Smooth muscle cell (in vitro differentiated cells): Measurements from ENCODE around the gene L3MBTL3. TPM values are rescaled to one million over a fixed set of nuclear protein-coding genes. Genes with fewer than 3 reads are reported as not detected.

Experiments
- DNase-seq: peaks from one replicate; lab custom pipeline; 2025; ENCODE audit not compliant: unreplicated experiment; lab: John Stamatoyannopoulos, UW
- H2AFZ ChIP-seq: fragments of 200-600 bp; sonication (generic); 2 replicates; pipeline ENCODE4 v1.6.0; 2016; ENCODE audit warnings: antibody characterized with exemption, low read depth, mild to moderate bottlenecking
- H3F3A ChIP-seq: fragments of 200-600 bp; sonication (generic); 2 replicates; pipeline ENCODE4 v1.6.0; 2017; ENCODE audit warnings: antibody characterized with exemption, low read depth
- H3K27ac ChIP-seq: fragments of 200-600 bp; sonication (generic); 2 replicates; pipeline ENCODE4 v1.5.1; 2016; ENCODE audit warnings: low read depth, mild to moderate bottlenecking
- H3K27me3 ChIP-seq: fragments of 200-600 bp; sonication (generic); 2 replicates; pipeline ENCODE4 v1.6.1; 2016; ENCODE audit warnings: low read depth, mild to moderate bottlenecking
- H3K36me3 ChIP-seq: fragments of 200-600 bp; sonication (generic); 2 replicates; pipeline ENCODE4 v1.5.1; 2016; ENCODE audit warnings: low read depth
- H3K4me1 ChIP-seq: fragments of 200-600 bp; sonication (generic); 2 replicates; pipeline ENCODE4 v1.5.1; 2016; ENCODE audit warnings: low read depth
- H3K4me2 ChIP-seq: fragments of 200-600 bp; sonication (generic); 2 replicates; pipeline ENCODE4 v1.6.0; 2016; ENCODE audit warnings: mild to moderate bottlenecking
- H3K4me3 ChIP-seq: fragments of 200-600 bp; sonication (generic); 2 replicates; pipeline ENCODE4 v1.5.1; 2016; ENCODE audit warnings: mild to moderate bottlenecking
- H3K79me2 ChIP-seq: fragments of 200-600 bp; sonication (generic); 2 replicates; pipeline ENCODE4 v1.6.0; 2016; ENCODE audit warnings: low read depth, mild to moderate bottlenecking
- H3K9ac ChIP-seq: fragments of 200-600 bp; sonication (generic); 2 replicates; pipeline ENCODE4 v1.6.0; 2016; ENCODE audit warnings: low read depth
- H3K9me3 ChIP-seq: fragments of 200-600 bp; sonication (generic); replicated peaks from 2 replicates; pipeline ENCODE4 v1.5.1; 2016; ENCODE audit warnings: low read depth
- H4K20me1 ChIP-seq: fragments of 200-600 bp; sonication (generic); 2 replicates; pipeline ENCODE4 v1.6.0; 2016; ENCODE audit warnings: low read depth
- WGBS: methylation state at CpG from one replicate; pipeline ENCODE4 v1.1.7; 2016; ENCODE audit warnings: low lambda C conversion rate; 5-methylcytosine and 5-hydroxymethylcytosine counted together
- polyA plus RNA-seq: library from polyadenylated mRNA; unstranded; fragments of >200 nt; fragmentation: Nextera tagmentation; extraction: Ambion mirVana; gene quantifications from 2 replicates; pipeline ENCODE4 v1.2.1, GENCODE V29; 2016
- total RNA-seq: library from RNA; depleted of rRNA; stranded (reverse); fragments of >200 nt; gene quantifications from 2 replicates; pipeline ENCODE4 v1.2.3, GENCODE V29; 2014
- TF ChIP-seq, protein P1 (sequence below): fragments of 200-600 bp; sonication (generic); IDR thresholded peaks from 2 replicates; pipeline ENCODE4 v1.5.1; 2017; ENCODE audit warnings: borderline replicate concordance, mild to moderate bottlenecking, antibody characterized with exemption; ENCODE audit not compliant: insufficient read depth, poor library complexity, severe bottlenecking

The L3MBTL3 gene
- total and polyA plus RNA-seq, 2 experiments from 2014 or later, result 5.4 to 14.2 TPM

DNA sequence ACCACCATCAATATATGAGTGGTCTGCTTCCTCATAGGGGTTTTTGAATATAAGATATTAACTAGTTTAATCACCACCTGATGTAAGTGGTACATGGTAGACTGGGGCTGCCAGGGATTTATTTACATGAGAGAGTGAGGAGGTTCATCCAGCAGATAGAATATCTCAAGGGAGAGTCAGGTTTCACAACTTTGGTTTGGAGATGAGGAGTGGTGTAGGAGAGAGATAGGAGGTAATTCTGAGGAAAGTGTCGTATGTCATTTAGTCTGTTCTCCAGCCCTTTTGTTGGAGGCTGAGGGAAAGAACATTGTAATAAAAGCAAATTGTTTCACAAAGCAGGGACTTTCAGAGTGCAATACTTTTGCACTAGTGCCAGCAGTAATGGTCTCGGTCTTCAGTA is 16.8 kb downstream of the L3MBTL3 start:
- WGBS, result 66% methylated on average over 2 of the region's 2 CpGs
- Histone ChIP-seq H4K20me1 (peaks cover 61% of the 10 kb centered on the region), H3K79me2 (peaks cover 20% of the 10 kb centered on the region), H3K9ac (no peak overlapping the region), H3F3A (peaks cover 17% of the 10 kb centered on the region), H3K27me3 (no peaks in the 10 kb centered on the region), H3K4me2 (peak overlapping the region; percentile 68), H3K4me1 (peaks cover 12% of the 10 kb centered on the region), H3K36me3 (no peaks in the 10 kb centered on the region), H3K9me3 (no peaks in the 10 kb centered on the region), H3K4me3 (no peak overlapping the region), H3K27ac (peak overlapping the region; percentile 80), H2AFZ (no peak overlapping the region)
- TF ChIP-seq, protein P1, sequence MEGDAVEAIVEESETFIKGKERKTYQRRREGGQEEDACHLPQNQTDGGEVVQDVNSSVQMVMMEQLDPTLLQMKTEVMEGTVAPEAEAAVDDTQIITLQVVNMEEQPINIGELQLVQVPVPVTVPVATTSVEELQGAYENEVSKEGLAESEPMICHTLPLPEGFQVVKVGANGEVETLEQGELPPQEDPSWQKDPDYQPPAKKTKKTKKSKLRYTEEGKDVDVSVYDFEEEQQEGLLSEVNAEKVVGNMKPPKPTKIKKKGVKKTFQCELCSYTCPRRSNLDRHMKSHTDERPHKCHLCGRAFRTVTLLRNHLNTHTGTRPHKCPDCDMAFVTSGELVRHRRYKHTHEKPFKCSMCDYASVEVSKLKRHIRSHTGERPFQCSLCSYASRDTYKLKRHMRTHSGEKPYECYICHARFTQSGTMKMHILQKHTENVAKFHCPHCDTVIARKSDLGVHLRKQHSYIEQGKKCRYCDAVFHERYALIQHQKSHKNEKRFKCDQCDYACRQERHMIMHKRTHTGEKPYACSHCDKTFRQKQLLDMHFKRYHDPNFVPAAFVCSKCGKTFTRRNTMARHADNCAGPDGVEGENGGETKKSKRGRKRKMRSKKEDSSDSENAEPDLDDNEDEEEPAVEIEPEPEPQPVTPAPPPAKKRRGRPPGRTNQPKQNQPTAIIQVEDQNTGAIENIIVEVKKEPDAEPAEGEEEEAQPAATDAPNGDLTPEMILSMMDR, result no peak
- DNase-seq, result no peak

DNA sequence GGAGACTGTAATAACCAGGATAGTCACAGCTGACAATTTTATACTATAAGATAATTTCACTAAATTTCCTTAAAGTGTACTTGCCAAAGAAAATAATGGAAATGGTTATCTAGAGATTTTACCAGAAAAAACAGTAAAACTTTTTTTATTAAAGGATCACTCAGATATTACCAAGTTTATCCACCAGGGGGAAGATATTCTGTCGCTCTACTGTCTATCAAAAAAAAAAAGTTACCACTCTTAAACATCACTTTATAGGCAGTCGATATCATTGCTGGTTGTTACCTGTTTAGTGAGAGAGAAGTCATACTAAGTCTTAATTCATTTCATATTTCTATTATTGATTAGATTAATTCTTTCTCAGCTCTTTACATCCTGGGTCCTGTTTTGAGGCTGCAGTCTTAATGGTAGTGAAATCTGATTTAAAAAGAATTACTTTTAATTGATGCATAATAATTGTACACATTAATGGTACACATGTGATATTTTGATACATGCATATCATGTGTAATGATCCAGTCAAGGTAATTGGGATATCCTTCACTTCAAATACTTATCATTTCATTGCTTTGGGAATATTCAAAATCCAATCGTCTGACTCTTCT is 18.9 kb downstream of the L3MBTL3 start:
- TF ChIP-seq, protein P1, result peak; percentile 51
- Histone ChIP-seq H2AFZ (no peak overlapping the region), H3K4me1 (peaks cover 12% of the 10 kb centered on the region), H3K4me2 (no peak overlapping the region), H3F3A (peaks cover 17% of the 10 kb centered on the region), H3K9ac (no peak overlapping the region), H3K27me3 (no peaks in the 10 kb centered on the region), H3K4me3 (no peak overlapping the region), H4K20me1 (peaks cover 69% of the 10 kb centered on the region), H3K36me3 (no peaks in the 10 kb centered on the region), H3K9me3 (no peaks in the 10 kb centered on the region), H3K79me2 (peaks cover 30% of the 10 kb centered on the region), H3K27ac (no peak overlapping the region)
- whole genome bisulfite sequencing, result 81% methylated on average over 3 of the region's 3 CpGs
- DNase-seq, result no peak

DNA sequence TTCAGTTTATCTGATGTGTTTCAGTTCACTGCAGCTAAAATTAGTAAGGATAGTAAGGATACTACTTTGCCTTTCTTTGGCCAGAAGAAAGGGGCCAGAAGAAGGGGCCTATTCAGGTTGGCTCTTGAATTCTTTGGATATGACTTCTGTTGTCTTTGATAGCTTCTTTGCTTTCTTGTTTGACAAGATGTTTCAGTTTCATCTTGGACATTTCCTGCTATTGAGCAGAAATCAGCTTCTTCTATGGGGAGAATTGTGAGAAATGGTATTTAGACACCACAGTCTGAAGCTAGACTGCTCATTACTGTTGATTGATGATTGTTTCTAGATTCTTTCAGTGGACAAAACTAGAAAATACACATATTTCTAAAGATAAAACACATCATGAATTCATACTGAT is 23.2 kb downstream of the L3MBTL3 start:
- H3K79me2 ChIP-seq, result peaks cover 30% of the 10 kb centered on the region
- no peak overlapping the region for H3K4me3 ChIP-seq
- H3K4me1 ChIP-seq, result no peaks in the 10 kb centered on the region
- DNase-seq, result no peak
- H3K4me2 ChIP-seq, result no peak overlapping the region
- TF ChIP-seq, protein P1, result no peak
- no peak overlapping the region for H2AFZ ChIP-seq
- no peaks in the 10 kb centered on the region for H3K36me3 ChIP-seq
- no peaks in the 10 kb centered on the region for H3K27me3 ChIP-seq
- H3F3A ChIP-seq, result no peaks in the 10 kb centered on the region
- no peak overlapping the region for H3K27ac ChIP-seq
- H3K9ac ChIP-seq, result no peak overlapping the region
- H4K20me1 ChIP-seq, result peaks cover 46% of the 10 kb centered on the region
- no peaks in the 10 kb centered on the region for H3K9me3 ChIP-seq

DNA sequence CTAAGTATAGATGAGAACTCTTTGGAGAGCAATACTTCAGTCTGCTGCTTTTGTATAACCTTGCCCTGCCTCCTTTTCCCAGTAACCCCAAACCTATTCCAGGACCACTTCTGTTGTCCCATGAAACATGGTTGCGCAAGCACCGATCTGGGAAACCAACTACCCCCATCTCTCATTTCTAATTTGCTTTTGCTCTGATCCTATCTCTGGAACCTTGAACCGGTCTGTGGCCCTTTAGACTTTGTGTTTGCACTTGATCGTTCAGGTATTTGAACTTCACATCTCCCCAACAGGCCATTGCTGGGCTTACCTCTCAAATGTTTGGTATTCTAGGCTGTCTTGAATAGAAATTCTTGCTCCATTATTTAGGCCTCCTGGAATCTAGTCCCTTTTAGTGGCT is 25.0 kb downstream of the L3MBTL3 start:
- no peaks in the 10 kb centered on the region for H3K36me3 ChIP-seq
- no peak overlapping the region for H2AFZ ChIP-seq
- no peak for DNase-seq
- peaks cover 37% of the 10 kb centered on the region for H4K20me1 ChIP-seq
- no peaks in the 10 kb centered on the region for H3K27me3 ChIP-seq
- no peak overlapping the region for H3K4me2 ChIP-seq
- no peaks in the 10 kb centered on the region for H3F3A ChIP-seq
- peaks cover 14% of the 10 kb centered on the region for H3K79me2 ChIP-seq
- no peak overlapping the region for H3K4me3 ChIP-seq
- no peaks in the 10 kb centered on the region for H3K4me1 ChIP-seq
- WGBS, result 98% methylated on average over 4 of the region's 4 CpGs
- no peak overlapping the region for H3K9ac ChIP-seq
- no peaks in the 10 kb centered on the region for H3K9me3 ChIP-seq
- H3K27ac ChIP-seq, result no peak overlapping the region
- TF ChIP-seq, protein P1, result no peak
